PFSK-1 (cell line): Measurements from ENCODE around the gene RHPN2.
A peak's percentile ranks its signal among the peaks of the same experiment; 100 is the strongest.

Source experiments
- FOXP2 ChIP-seq: optimal IDR thresholded peaks from 2 replicates; pipeline ENCODE3; 2011; ENCODE audit warnings: borderline replicate concordance, control low read depth, inconsistent platforms; ENCODE audit not compliant: insufficient read depth; ENCODE audit errors: extremely low read length, extremely low read depth
- POLR2AphosphoS5 ChIP-seq: IDR thresholded peaks from 2 replicates; pipeline ENCODE4 v1.6.1; 2012; ENCODE audit warnings: low read depth, mild to moderate bottlenecking, control low read depth, low read length, moderate library complexity
- REST ChIP-seq, 2 experiments: IDR thresholded peaks; 2 replicates each; pipeline versions ENCODE4 v1.6.1 to v1.8.0; 2011 to 2012; ENCODE audit warnings: low read depth in 2 of 2, low read length in 2 of 2, control low read depth in 1 of 2, inconsistent platforms in 1 of 2, mild to moderate bottlenecking in 1 of 2, moderate library complexity in 1 of 2; ENCODE audit not compliant: insufficient read depth in 1 of 2
- SIN3A ChIP-seq: IDR thresholded peaks from 2 replicates; pipeline ENCODE4 v1.6.1; 2012; ENCODE audit warnings: mild to moderate bottlenecking, low read length, moderate library complexity, borderline replicate concordance; ENCODE audit not compliant: insufficient read depth
- TAF1 ChIP-seq: IDR thresholded peaks from 2 replicates; pipeline ENCODE4 v1.6.1; 2012; ENCODE audit warnings: low read length, control low read depth, borderline replicate concordance; ENCODE audit not compliant: insufficient read depth

RHPN2 gene

GRCh38 chr19:33086955-33087354, 22.3 kb upstream of the RHPN2 start:
- no peak for TF ChIP-seq TAF1
- no peak for TF ChIP-seq REST (IDR thresholded peaks at IDR 0.05; ENCODE audit: insufficient read depth in 1 of 2, low read depth in 2 of 2, low read length in 2 of 2)

- TF ChIP-seq FOXP2 = no peak
- TF ChIP-seq SIN3A = no peak
- TF ChIP-seq TAF1 = no peak
- no peak for TF ChIP-seq REST (IDR thresholded peaks at IDR 0.05; ENCODE audit: insufficient read depth in 1 of 2, low read depth in 2 of 2, low read length in 2 of 2)
- TF ChIP-seq POLR2AphosphoS5 = no peak
Observed at GRCh38 chr19:33085570-33086128, 21.0 kb upstream of the RHPN2 start.

DNA sequence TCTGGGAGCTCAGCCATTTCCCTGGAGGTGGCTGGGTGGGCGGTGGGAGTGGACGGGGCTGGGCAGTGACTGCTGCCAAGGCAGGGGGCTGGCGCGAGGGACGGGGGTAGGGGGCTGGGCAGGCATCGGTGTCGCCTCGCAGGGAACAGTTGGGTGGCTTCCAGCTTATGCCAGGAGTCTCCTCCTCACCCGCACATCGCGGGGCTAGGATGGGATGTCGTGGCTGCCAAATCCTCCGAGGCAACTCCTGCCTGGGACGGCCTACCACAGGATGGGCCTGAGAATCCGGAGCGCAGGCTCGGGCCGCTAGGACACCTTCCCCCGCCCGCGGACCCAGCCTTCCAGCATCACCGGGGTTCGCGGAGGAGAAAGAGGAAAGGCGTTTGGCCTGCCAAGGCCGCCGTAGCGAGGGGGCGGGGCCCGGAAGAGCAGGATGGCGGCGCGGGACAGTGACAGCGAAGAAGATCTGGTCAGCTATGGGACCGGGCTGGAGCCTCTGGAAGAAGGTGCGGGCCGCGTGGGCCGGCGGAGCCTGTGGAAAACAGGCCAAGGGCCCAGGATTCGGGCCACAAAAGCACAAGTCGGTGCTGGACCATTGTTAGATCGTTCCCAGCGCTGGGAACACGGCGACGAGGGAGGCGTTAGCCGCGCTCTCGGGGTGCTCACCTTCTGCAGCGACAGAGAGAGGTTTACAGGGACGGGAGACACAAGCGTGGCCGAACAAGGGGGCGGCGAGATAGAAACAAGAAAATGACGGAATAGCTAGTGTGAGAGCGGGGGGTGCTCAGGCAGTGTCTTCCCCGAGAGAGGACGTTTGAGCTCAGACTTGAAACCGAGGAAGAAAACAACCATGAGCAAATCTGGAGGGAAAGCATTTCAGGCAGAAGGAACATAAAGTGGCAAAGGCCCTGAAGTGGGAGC, 16.3 kb upstream of the RHPN2 start, which contains the start of gene GPATCH1:
GPATCH1 (plus strand) TSS at position 421 of the 921 bp plus-strand sequence; CDS start at position 434, 13 bp downstream.
- TF ChIP-seq POLR2AphosphoS5 (peak; percentile 70), TAF1 (peak; percentile 84; the same call in 1 of the 2 replicates), SIN3A (peak; percentile 95), FOXP2 (peak; percentile 29), REST (IDR thresholded peaks at IDR 0.05; ENCODE audit: insufficient read depth in 1 of 2, low read depth in 2 of 2, low read length in 2 of 2) (peak; percentile 43 to 54; a peak in 1 of 4 replicates)

DNA sequence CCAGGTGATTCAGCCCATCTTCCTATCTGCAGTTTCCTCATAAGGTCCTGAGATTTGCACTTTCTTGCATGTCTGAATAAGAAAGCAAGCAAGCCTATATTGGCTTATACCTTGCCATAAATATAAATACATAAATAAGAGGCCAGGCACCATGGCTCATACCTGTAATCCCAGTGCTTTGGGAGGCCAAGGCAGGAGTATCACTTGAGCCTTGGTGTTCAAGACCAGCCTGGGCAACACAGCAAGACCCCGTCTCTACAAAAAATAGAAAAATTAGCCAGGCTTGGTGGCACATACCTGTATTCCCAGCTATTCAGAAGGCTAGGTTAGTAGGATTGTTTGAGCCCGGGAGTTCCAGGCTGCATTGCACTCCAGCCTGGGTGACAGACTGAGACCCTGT, 10.8 kb upstream of the RHPN2 start:
- TF ChIP-seq REST (IDR thresholded peaks at IDR 0.05; ENCODE audit: insufficient read depth in 1 of 2, low read depth in 2 of 2, low read length in 2 of 2) (no peak), POLR2AphosphoS5 (no peak), SIN3A (no peak), TAF1 (no peak), FOXP2 (no peak)
